UCSD-AML1 (cell line): ENCODE measurements around the gene ROBO4.
A peak's percentile ranks its signal among the peaks of the same experiment; 100 is the strongest.

Source experiments
- DNase-seq: peaks from one replicate; lab custom pipeline; 2025; ENCODE audit not compliant: unreplicated experiment; lab: John Stamatoyannopoulos, UW

ROBO4 gene

GRCh38 chr11:124890683-124891372, 6.8 kb downstream of the ROBO4 start:
- no peak for DNase-seq

- DNase-seq, result no peak
These were observed 7.5 kb downstream of the ROBO4 start for GRCh38 chr11:124890151-124890550.

GRCh38 chr11:124889191-124890091, 8.2 kb downstream of the ROBO4 start:
- DNase-seq, result no peak

GRCh38 chr11:124887667-124888013, 10.0 kb downstream of the ROBO4 start:
- no peak for DNase-seq

GRCh38 chr11:124886978-124887666, 10.5 kb downstream of the ROBO4 start:
- DNase-seq, result no peak

GRCh38 chr11:124886476-124886875, 11.2 kb downstream of the ROBO4 start:
- DNase-seq, result no peak

GRCh38 chr11:124884869-124885479, 12.7 kb downstream of the ROBO4 start:
- no peak for DNase-seq

GRCh38 chr11:124884340-124884739, 13.3 kb downstream of the ROBO4 start:
- DNase-seq, result no peak

GRCh38 chr11:124882339-124883071, 15.2 kb downstream of the ROBO4 start:
- DNase-seq, result no peak

- no peak for DNase-seq
These were observed 16.7 kb downstream of the ROBO4 start for GRCh38 chr11:124880958-124881357.

- DNase-seq, result peak; percentile 55
These were observed 17.4 kb downstream of the ROBO4 start for GRCh38 chr11:124880290-124880611.

- no peak for DNase-seq
These were observed 18.0 kb downstream of the ROBO4 start for GRCh38 chr11:124879493-124880289.

GRCh38 chr11:124878759-124879492, 18.7 kb downstream of the ROBO4 start:
- DNase-seq, result no peak

GRCh38 chr11:124877910-124878758, 19.5 kb downstream of the ROBO4 start:
- DNase-seq, result no peak

GRCh38 chr11:124877631-124877909, 20.1 kb downstream of the ROBO4 start:
- no peak for DNase-seq

- DNase-seq, result no peak
These were observed 20.6 kb downstream of the ROBO4 start for GRCh38 chr11:124876818-124877630.

- DNase-seq, result peak; percentile 87
These were observed 21.5 kb downstream of the ROBO4 start for GRCh38 chr11:124875943-124876817.
